ENCODE data around the gene SYNM.

- no peak for TF ChIP-seq CTCF (IDR thresholded peaks at IDR 0.05)
- no peak for TF ChIP-seq POLR2A (IDR thresholded peaks at IDR 0.05)
Observed at GRCh38 chr15:99101501-99101900, 3.4 kb upstream of the SYNM start.

All from body of pancreas (tissue), 4 donors.